Measurements from ENCODE around the gene CXXC5.

The CXXC5 gene

GRCh38 chr5:139695178-139695573 is 47.0 kb downstream of the CXXC5 start:
- DNase-seq (ENCODE audit: low read depth) = no peak

DNA sequence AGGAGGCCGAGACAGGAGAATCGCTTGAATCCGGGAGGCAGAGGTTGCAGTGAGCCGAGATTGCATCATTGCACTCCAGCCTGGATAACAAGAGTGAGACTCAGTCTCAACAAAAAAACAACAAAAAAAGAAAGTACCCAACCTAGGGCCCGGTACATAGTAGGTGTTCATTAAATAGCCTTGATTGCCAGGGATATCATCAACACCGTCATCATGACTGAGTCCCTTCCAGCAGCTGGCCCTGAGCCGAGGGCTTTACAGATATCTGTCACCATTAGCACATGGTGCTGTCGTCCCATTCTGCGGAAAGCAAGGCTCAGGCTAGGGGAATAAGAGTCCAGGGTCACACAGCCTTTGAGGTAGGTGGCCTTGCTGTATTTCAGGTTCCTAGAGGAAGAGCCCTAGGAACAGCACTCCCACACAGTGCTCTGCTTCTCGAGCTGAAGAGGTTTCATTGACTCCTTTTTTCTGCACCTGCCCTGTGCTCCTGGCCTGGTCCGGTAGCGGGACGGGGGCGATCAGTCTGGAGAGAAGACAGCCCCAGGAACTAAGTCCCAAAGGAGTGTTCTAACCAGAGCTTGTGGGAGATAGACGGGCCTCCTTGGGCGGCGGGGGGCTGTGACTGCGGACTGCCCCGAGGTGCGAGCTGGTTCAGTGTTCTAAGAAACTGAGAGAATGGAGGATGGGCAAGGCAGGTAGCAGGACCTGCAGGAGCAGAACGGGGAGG is 48.2 kb downstream of the CXXC5 start:
- DNase-seq (ENCODE audit: low read depth) = no peak

- no peak for DNase-seq (ENCODE audit: low read depth)
Observed at GRCh38 chr5:139696894-139697658, 48.9 kb downstream of the CXXC5 start.

DNA sequence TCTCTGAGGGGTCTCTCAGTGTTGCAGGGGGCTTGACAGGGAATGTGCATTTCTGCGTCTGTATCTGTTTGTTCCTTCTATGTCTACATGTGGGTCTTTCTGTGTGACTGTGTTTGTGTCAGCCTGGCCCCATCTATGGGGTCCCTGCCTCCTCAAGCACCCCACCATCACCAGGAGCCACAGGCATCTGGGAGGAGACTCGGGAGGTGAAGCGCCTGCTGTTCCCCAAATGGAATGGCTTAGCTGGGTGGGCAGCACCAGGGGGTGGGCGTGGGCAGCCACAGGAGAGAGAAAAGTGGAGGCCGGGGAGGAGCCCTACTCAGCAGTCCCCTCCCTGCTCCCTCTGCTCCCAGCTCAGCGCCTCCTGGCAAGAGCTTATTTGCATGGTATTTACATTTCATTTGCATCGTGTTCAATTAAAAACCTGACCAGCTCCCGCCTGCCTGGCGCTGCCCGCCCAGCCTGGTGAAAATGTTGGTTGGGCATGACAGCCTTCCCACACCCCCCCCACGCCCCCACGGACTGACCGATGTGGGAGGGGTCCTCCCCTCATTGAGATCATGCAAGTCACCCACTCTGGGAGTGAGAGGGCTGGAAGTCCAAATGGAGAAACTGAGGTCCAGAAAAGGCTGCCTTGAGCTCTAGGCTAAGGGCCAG is 50.5 kb downstream of the CXXC5 start:
- no peak for DNase-seq (ENCODE audit: low read depth)

DNA sequence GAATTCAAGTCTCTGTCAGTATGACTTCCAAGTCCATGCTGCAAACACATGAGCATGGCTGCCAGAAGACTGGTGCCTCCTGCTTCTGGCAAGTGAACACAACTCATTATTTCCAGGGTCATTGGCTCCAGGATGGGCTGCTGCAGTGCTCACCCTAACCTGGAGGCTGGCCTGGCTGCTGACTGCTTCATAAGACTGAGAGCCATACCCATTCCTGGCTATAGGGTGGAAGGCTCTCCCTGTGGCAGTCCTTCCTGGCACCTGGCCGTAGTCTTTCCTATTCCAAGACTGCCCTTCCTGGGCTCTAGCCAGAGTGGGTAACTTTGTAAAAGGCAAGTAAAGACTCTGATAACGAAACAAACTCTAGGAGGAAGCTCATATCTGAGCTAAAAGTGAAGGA is 51.2 kb downstream of the CXXC5 start:
- no peak for DNase-seq (ENCODE audit: low read depth)

DNA sequence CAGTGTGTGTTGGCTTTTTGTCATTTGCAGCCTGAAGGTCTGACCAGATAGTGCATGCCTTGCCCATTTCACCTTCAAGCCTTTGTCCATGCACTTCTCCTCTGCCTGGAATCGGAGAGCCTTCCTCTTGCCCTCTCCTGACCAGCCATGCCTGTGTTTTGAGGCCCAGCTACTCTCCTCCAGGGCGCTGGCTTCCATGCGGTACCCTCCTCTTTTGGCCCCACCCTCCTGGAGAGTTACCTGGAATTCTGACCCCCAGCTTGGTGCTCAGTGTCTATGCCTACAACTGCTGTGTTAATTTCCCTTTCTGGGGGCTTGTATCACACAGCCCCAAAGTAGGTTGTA is 52.5 kb downstream of the CXXC5 start:
- no peak for DNase-seq (ENCODE audit: low read depth)

DNA sequence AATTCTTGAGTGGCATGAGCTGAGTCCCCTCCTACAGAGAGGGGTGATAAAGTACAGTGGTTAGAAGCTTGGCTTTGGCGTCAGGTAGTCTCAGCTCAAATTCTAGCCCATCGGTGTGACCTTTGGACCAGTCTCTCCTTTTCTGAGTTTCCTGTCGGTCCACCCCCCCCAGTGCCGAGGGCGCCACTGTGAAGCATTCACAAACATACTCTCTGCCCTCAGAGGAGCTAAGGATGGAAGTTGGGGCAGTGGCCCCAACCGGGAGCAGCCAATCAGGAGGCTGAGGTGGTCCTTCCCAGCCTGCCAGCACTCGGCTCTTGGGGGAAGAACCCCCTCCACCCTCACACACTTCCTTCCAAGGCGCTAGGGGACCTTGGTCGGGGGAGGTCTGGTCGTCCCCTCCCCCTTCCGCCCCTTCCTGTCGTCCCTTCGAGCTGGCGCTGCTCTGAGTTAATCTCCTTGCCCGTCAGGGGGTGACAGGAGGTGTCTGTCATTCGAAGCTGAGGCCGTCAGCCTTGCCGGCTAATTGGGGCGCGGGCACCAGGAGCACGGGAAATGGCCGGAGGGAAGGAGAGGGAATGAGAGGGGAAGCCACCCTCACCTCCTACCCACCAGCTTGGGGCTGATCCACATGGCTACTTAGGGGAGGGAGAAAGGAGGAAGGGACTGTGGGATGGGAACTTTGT is 53.0 kb downstream of the CXXC5 start:
- no peak for DNase-seq (ENCODE audit: low read depth)

GRCh38 chr5:139702548-139702947 is 54.4 kb downstream of the CXXC5 start:
- no peak for DNase-seq (ENCODE audit: low read depth)

GRCh38 chr5:139704748-139705147 is 56.6 kb downstream of the CXXC5 start:
- DNase-seq (ENCODE audit: low read depth) = no peak

DNA sequence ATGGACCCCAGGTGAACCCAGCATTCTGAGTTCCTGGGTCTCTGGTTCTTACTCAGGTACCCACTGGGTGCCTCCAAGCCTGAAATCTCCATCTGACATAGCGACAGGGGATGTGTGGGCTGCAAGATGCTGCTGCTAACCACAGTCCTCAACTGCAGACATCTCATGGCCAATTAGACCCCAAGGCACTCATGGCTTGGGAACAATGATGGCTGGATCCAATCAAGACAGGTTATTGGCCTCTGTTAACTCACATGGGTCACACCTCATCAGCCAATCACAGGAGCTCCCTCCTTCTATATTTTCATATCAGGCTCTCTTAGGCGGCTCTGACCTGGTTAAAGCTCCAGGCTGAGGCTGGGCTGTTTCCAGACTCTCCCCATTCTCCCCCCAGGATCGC is 57.0 kb downstream of the CXXC5 start:
- no peak for DNase-seq (ENCODE audit: low read depth)

GRCh38 chr5:139705655-139706587 is 57.8 kb downstream of the CXXC5 start:
- no peak for DNase-seq (ENCODE audit: low read depth)

GRCh38 chr5:139707445-139708003 is 59.4 kb downstream of the CXXC5 start:
- DNase-seq (ENCODE audit: low read depth) = no peak

DNA sequence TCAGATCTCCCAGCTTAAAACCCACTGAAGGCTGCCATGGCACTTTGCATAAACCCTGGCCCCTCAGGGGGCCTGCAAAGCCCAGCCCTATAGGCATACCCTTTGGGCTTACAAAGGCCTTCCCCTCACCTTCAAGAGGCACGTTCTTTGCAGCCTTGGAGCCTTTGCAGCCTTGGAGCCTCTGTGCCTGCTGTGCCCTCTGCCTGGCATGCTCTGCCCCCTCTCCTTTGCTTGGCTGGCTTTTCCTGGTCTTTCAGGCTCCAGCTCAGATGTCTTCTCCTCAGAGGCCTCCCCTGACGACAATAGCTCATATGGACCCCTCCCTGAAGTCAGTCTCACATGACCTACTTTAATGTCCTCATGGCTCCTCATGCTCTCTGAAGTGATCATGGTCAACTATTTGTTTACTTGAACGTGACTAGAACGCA is 60.3 kb downstream of the CXXC5 start:
- no peak for DNase-seq (ENCODE audit: low read depth)

DNA sequence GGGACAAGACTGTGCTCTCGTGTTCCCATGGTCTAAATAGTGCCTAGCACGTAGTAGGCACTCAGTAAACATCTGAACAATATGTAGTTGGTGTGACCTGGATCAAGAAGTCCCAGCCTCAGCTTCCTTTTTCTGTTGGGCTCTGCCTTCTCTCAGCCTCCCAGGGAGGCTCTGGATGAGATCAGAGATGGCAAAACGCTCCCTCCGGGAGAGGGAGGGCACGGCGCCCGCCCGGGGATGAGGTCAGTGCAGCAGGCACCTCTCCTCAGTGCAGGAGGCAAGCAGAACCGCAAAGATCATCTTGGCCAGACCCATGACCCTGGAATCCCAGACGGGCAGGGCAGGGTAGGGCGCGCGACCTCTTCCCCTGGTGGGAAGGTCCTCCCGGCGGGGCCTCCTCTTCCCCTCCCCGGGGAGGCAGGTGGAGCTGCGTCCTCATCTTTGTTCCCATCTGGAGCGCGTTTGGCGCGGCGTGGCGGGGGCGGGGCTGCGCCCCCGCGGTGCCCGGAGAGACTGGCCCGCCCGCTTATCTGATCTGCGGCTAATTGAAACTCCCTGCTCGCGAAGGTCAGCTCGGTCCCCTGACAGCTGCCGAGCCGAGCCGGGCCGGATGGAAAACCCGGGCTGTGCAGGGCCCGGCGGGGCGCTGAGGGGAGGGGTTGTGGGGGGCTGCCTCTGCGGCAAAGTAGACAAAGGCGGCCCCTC is 60.9 kb downstream of the CXXC5 start:
- no peak for DNase-seq (ENCODE audit: low read depth)

DNA sequence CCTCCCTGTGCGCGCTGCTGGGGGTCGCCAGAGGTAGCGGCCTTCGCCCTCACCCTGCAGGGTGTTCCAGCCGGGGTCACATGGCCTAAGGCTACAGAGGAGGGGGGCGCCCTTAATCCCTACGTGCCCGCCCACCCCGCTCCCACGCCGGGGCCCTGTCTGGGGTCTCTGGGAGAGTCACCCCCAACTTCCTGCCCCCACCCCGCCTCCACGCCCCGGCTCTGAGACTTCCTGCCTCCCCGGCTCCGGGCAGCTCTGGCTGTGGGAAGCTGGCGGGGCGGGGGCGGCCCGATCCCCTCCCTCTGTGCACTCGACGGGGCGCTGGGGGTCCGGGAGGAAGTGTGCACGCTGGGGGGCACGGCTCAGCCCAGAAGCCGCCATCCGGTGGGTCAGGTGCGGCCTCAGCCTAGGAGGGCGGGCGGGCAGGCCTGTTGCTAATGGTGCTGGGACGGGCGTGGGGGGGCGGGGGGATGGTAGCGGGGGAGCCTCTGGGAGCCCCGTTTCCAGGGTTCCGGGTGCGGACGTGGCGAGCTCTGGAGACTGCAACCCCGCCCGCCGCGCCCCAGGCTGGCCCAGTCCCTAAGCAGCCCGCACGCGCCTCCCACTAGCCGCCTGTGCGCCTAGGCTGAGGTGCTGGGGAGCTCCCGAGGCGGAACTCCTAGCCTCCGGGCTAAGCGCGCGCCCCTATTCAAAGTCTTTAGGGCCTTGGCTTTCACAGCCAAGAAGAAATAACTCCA is 61.6 kb downstream of the CXXC5 start:
- no peak for DNase-seq (ENCODE audit: low read depth)

GRCh38 chr5:139710319-139711066 is 62.3 kb downstream of the CXXC5 start:
- peak; percentile 41 for DNase-seq (ENCODE audit: low read depth)

DNA sequence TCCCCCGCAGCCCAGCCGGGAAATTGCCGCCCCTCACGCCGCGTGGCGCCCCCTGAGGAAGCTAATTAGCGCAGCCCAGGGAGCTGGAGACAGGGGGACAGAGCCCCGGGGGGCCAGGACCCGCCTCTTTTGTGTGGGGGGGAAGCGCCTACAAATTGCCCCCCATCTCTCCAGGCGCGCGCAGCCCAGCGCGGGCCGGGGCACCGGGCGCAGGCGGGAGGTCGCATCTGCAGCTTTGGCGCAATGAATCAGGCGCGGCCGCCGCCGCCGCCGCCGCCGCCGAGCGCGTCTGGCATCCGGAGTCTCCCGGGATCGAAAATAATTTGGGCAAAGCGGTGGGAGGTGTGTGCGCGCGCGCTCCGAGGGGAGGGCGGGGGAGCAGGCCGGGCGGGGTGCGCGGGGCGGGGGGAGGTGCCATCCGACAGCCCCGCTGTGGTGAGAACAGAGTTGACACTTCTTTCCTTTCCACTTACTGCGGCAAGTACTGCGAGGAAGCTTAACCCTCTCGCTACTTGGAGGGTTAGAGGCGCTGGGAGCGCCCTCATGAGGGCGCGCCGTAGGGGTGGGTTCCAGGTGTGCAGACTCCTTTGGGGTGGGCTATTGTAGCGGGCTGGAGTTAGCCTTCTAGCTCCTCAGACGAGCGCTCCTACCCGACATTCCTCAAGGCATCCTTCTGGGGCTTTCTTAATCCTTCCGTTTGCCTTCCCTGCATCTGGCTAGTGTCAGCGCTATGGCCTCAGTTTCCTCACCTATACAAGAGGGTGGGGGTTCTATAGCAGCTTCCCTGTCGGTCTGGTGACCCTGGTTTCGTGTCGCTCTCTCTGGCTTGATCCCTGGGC is 63.1 kb downstream of the CXXC5 start:
- peak; percentile 39 for DNase-seq (ENCODE audit: low read depth)

GRCh38 chr5:139711906-139712224 is 63.7 kb downstream of the CXXC5 start:
- DNase-seq (ENCODE audit: low read depth) = no peak
